Measurements from ENCODE around the gene RACGAP1. TPM values are rescaled to one million over a fixed set of nuclear protein-coding genes. Genes with fewer than 3 reads are reported as not detected.

RACGAP1 gene
- total and polyA plus RNA-seq, 12 donors = 1.3 to 28.4 (median 6.2) TPM

- intact Hi-C loops (cut with DNase I) = no loop called here
- TF ChIP-seq CTCF (IDR thresholded peaks at IDR 0.05) = no peak
- no peak for TF ChIP-seq POLR2A (IDR thresholded peaks at IDR 0.05)
- Histone ChIP-seq H3K27me3 (no peaks in the 10 kb centered on the region), H3K4me1 (replicated peaks in 1 of 2) (peaks cover 0 to 20% of the 10 kb centered on the region in 2 donors), H3K9me3 (replicated peaks in 1 of 3) (no peaks in the 10 kb centered on the region), H3K27ac (peak overlapping the region in 2 of 5 donors; percentile 3 to 81), H3K4me3 (no peak overlapping the region), H3K36me3 (replicated peaks in 1 of 2) (no peaks in the 10 kb centered on the region)
- no peak for DNase-seq
- 76 to 85% (median 81%) methylated on average over 3 of the region's 3 CpGs for WGBS, 4 donors
These were observed 80.6 kb downstream of the RACGAP1 start for GRCh38 chr12:49944718-49945117.

- Histone ChIP-seq H3K9me3 (replicated peaks in 1 of 3) (no peaks in the 10 kb centered on the region), H3K4me3 (no peak overlapping the region), H3K4me1 (replicated peaks in 1 of 2) (peaks cover 0 to 15% of the 10 kb centered on the region in 2 donors), H3K27me3 (no peaks in the 10 kb centered on the region), H3K36me3 (replicated peaks in 1 of 2) (no peaks in the 10 kb centered on the region), H3K27ac (no peak overlapping the region)
- intact Hi-C loops (cut with DNase I) = no loop called here
- WGBS, 4 donors = 90 to 94% (median 92%) methylated on average over 3 to 5 of the region's 5 CpGs
- no peak for DNase-seq
- TF ChIP-seq CTCF (IDR thresholded peaks at IDR 0.05) (no peak), POLR2A (IDR thresholded peaks at IDR 0.05) (no peak)
These were observed 81.2 kb downstream of the RACGAP1 start for GRCh38 chr12:49944046-49944445.

- Histone ChIP-seq H3K4me1 (replicated peaks in 1 of 2) (peaks cover 0 to 15% of the 10 kb centered on the region in 2 donors), H3K4me3 (no peak overlapping the region), H3K36me3 (replicated peaks in 1 of 2) (no peaks in the 10 kb centered on the region), H3K27me3 (no peaks in the 10 kb centered on the region), H3K27ac (no peak overlapping the region), H3K9me3 (replicated peaks in 1 of 3) (no peaks in the 10 kb centered on the region)
- TF ChIP-seq POLR2A (IDR thresholded peaks at IDR 0.05) (no peak), CTCF (IDR thresholded peaks at IDR 0.05) (no peak)
- intact Hi-C loops (cut with DNase I) = no loop called here
- WGBS, 4 donors = 77 to 100% (median 94%) methylated on average over 1 of the region's 1 CpG
- no peak for DNase-seq
These were observed 81.7 kb downstream of the RACGAP1 start for GRCh38 chr12:49943625-49943960.

- 81 to 89% (median 84%) methylated on average over 11 to 14 of the region's 14 CpGs for WGBS, 4 donors
- H3K4me1 ChIP-seq (replicated peaks in 1 of 2) = peaks cover 0 to 15% of the 10 kb centered on the region in 2 donors
- H3K36me3 ChIP-seq (replicated peaks in 1 of 2) = no peaks in the 10 kb centered on the region
- intact Hi-C loops (cut with DNase I) = no loop called here
- DNase-seq = no peak
- no peak overlapping the region for H3K4me3 ChIP-seq
- no peaks in the 10 kb centered on the region for H3K9me3 ChIP-seq (replicated peaks in 1 of 3)
- no peaks in the 10 kb centered on the region for H3K27me3 ChIP-seq
- H3K27ac ChIP-seq = no peak overlapping the region
- TF ChIP-seq CTCF (IDR thresholded peaks at IDR 0.05) (no peak), POLR2A (IDR thresholded peaks at IDR 0.05) (no peak)
These were observed 82.2 kb downstream of the RACGAP1 start for GRCh38 chr12:49942921-49943624.

Data from adrenal gland (tissue), 12 donors.